Aortic smooth muscle cell (primary cell): ENCODE measurements around the gene MRPS22. TPM values are rescaled to one million over a fixed set of nuclear protein-coding genes. Genes with fewer than 3 reads are reported as not detected.

Experiments used
- total RNA-seq: library from RNA; depleted of rRNA; stranded (reverse); fragments of >200 nt; gene quantifications from 2 replicates; pipeline ENCODE4 v1.2.3, GENCODE V29; 2014

The MRPS22 gene
- 72.9 and 75.0 TPM in 2 replicates for total RNA-seq

GRCh38 chr3:139343895-139344856 is at the start of gene MRPS22:
Gene MRPS22 (plus strand): TSS chr3:139344020. CDS start chr3:139344027, 7 bp downstream.

GRCh38 chr3:139389552-139390368 is 45.9 kb downstream of the MRPS22 start, which contains the start of gene COPB2:
Gene COPB2 (minus strand): TSS chr3:139389647. CDS start chr3:139389550, 97 bp downstream.

Other genes with a start within 250 kb of the MRPS22 start
- gene COPB2, start 45.6 kb downstream of the MRPS22 start, total RNA-seq: 355 and 364 TPM in 2 replicates
- not detected in 2 replicates for gene RBP2, start 132.5 kb downstream of the MRPS22 start, total RNA-seq
- 3.0 and 4.0 TPM in 2 replicates for gene RBP1, start 195.7 kb downstream of the MRPS22 start, total RNA-seq